ENCODE results near the gene KRTAP12-4.

Gene KRTAP12-4

DNA sequence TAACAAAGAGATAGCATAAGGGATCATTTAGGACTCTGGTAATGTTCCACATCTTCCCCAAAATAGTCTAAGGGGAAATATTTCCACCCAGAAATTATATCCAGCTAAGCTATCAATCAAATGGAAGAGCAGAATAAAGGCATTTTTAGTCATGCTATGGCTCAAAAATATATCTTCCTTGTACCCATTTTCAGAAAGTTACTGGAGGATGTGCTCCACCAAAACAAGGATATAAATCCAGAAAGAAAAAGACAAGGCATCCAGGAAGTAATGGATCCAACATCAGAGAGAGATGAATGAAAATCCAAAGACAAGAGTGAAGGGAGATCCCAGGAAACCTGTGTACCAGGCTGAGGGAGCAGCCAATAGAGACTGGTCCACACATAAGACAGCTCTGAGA is 45.3 kb downstream of the KRTAP12-4 start:
- DNase-seq: no peak

DNA sequence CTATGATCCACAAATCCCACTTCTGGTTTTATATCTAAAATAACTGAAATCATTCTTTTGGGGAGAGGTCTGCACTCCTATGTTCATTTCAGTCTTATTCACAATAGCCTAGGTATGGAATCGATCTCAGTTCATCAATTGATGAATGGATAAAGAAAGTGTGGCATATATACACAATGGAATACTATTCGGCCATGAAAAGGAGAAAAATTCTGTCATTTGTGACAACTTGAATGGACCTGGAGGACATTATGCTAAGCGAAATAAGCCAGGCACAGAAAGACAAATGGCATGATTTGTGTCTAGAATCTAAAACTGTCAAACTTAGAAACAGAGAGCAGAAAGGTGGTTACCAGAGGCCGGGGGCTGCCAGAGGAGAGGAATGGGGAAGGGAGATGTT is 48.0 kb downstream of the KRTAP12-4 start:
- no peak for DNase-seq

Measured in T-helper 1 cell (primary cell).